CD4-positive, alpha-beta memory T cell (primary cell): ENCODE results near the gene CDCA7L. TPM values are rescaled to one million over a fixed set of nuclear protein-coding genes. Genes with fewer than 3 reads are reported as not detected.
"Not testable (repeated sequence)": the region's sequence is repeated elsewhere in the genome, so short reads cannot be mapped to it uniquely, and the experiment has no call there.

Source experiments
- CTCF ChIA-PET: fragments of 350-600 bp; sonication (Branson Sonifier 250); formaldehyde crosslinking; loops from one replicate; lab custom pipeline; 2021; ENCODE audit warnings: inconsistent platforms; ENCODE audit not compliant: partially characterized antibody; lab: Charles Lee
- POLR2A ChIA-PET: fragments of 350-600 bp; sonication (Branson Sonifier 250); formaldehyde crosslinking; loops from one replicate; lab custom pipeline; 2021; ENCODE audit not compliant: partially characterized antibody; lab: Charles Lee
- DNase-seq, 5 donors: peaks; one replicate each; pipeline versions ENCODE4 v3.0.0 to v3.0.0-alpha.2; 2020 to 2022; ENCODE audit warnings: mixed read lengths in 1 of 5
- H3K27ac ChIP-seq: one replicate; pipeline ENCODE4 v1.7.0; 2013; ENCODE audit warnings: low read depth, low read length
- H3K27me3 ChIP-seq: 2 replicates; pipeline ENCODE4 v1.7.0; 2013; ENCODE audit warnings: mild to moderate bottlenecking, low read length, moderate library complexity; ENCODE audit not compliant: insufficient read depth
- H3K36me3 ChIP-seq: 2 replicates; pipeline ENCODE4 v1.7.0; 2013; ENCODE audit warnings: mild to moderate bottlenecking, low read length, moderate library complexity; ENCODE audit not compliant: insufficient read depth
- H3K4me1 ChIP-seq: 2 replicates; pipeline ENCODE4 v1.7.0; 2013; ENCODE audit warnings: mild to moderate bottlenecking, low read length, moderate library complexity; ENCODE audit not compliant: insufficient read depth
- H3K4me3 ChIP-seq, 2 donors: one replicate each; pipeline ENCODE4 v1.7.0; 2013; ENCODE audit warnings: low read length in 2 of 2, mild to moderate bottlenecking in 1 of 2
- H3K9me3 ChIP-seq, 2 donors: one replicate each; pipeline ENCODE4 v1.7.0; 2013; ENCODE audit warnings: low read length in 2 of 2, control low read depth in 1 of 2; ENCODE audit not compliant: control insufficient read depth in 1 of 2
- H3K27ac Mint-ChIP-seq, 7 donors: one replicate each; pipeline ENCODE4 v1.8.0; 2020 to 2021; ENCODE audit warnings: mixed read lengths in 7 of 7, mild to moderate bottlenecking in 6 of 7, inconsistent platforms in 3 of 7, moderate library complexity in 3 of 7
- H3K27me3 Mint-ChIP-seq, 2 donors: one replicate each; pipeline ENCODE4 v1.8.0; 2020 to 2021; ENCODE audit warnings: mixed read lengths in 2 of 2
- H3K36me3 Mint-ChIP-seq, 2 donors: one replicate each; pipeline ENCODE4 v1.8.0; 2020 to 2021; ENCODE audit warnings: mixed read lengths in 2 of 2, inconsistent platforms in 1 of 2, mild to moderate bottlenecking in 1 of 2
- H3K4me1 Mint-ChIP-seq, 4 donors: one replicate each; pipeline ENCODE4 v1.8.0; 2020 to 2021; ENCODE audit warnings: mixed read lengths in 4 of 4, mild to moderate bottlenecking in 1 of 4
- H3K4me3 Mint-ChIP-seq, 8 donors: one replicate each; pipeline ENCODE4 v1.8.0; 2020 to 2021; ENCODE audit warnings: mixed read lengths in 8 of 8, mild to moderate bottlenecking in 7 of 8, moderate library complexity in 6 of 8, inconsistent platforms in 3 of 8
- H3K9me3 Mint-ChIP-seq, 8 donors: one replicate each; pipeline ENCODE4 v1.8.0; 2020 to 2021; ENCODE audit warnings: mixed read lengths in 8 of 8, mild to moderate bottlenecking in 5 of 8, inconsistent platforms in 3 of 8, moderate library complexity in 1 of 8
- intact Hi-C: fragments of 100-400 bp; cut with micrococcal nuclease; formaldehyde crosslinking; loops from one replicate; pipeline ENCODE4 v1.15.1; 2023
- polyA plus RNA-seq, 2 donors: library from polyadenylated mRNA; unstranded; fragments of 300-500 nt; fragmentation: Illumina TruSeq; gene quantifications; one replicate each; pipeline ENCODE4 v1.2.3, GENCODE V29; 2021
- total RNA-seq, 2 experiments: library from RNA; stranded (reverse); gene quantifications; one replicate each; pipeline ENCODE4 v1.2.3, GENCODE V29; 2021

The CDCA7L gene
- total and polyA plus RNA-seq, 4 experiments from 2014 or later: 10.4 to 19.6 (median 16.4) TPM

DNA sequence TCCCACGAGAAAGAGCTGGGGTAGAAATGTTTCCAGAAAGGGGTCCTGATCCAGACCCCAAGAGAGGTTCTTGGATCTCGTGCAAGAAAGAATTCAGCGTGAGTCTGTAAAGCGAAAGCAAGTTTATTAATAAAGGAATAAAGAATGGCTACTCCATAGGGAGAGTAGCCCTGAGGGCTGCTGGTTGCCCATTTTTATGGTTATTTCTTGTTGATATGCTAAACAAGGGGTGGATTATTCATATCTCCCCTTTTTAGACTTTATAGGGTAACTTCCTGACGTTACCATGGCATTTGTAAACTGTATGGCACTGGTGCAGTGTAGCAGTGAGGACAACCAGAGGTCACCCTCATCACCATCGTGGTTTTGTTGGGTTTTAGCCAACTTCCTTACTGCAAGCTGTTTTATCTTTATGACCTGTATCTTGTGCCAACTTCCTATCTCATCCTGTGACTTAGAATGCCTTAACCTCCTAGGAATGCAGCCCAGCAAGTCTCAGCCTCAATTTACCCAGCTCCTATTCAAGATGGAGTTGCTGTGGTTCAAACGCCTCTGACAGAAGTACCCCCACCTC, 80.0 kb downstream of the CDCA7L start:
- H3K36me3 ChIP-seq, H3K27ac Mint-ChIP-seq, H3K27me3 Mint-ChIP-seq, H3K36me3 Mint-ChIP-seq, POLR2A ChIA-PET, H3K27ac ChIP-seq, H3K27me3 ChIP-seq, H3K4me1 ChIP-seq, intact Hi-C loops, H3K9me3 Mint-ChIP-seq, H3K4me3 Mint-ChIP-seq, H3K4me3 ChIP-seq, H3K9me3 ChIP-seq, DNase-seq, H3K4me1 Mint-ChIP-seq: not testable (repeated sequence)
- CTCF ChIA-PET: interaction anchor here (0.6 kb wide), 1 partner anchor 1139 kb away, joined by 3 read pairs; no protein-coding TSS in a partner anchor

DNA sequence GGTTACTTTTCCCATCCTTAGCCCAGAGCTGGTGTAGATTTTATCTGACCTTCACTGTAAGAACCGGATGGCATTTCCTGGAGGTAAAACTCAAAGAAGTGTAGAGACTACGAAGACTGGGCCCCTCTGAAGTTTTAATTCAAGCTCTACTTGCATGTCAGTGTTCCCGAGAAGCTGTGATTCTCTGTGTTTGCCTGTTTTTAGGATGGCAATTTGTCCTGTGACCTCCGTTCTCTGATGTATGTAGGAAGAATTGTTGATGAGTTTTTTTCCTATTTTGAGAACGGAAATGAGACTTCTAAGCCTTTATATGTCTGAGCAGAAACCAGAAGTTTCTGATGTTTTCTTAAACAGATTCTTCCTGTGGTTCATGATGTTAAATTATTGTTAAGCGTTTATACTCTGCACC, 94.1 kb downstream of the CDCA7L start:
- no peaks in the 10 kb centered on the region for H3K9me3 ChIP-seq
- Mint-ChIP-seq H3K9me3 (peaks cover 0 to 5% (median 0%) of the 10 kb centered on the region in 8 donors), H3K4me3 (peak overlapping the region; percentile 56 to 83 (median 78)), H3K27me3 (peaks cover 0 to 6% of the 10 kb centered on the region in 2 donors), H3K4me1 (peaks cover 10 to 24% (median 18%) of the 10 kb centered on the region in 4 donors), H3K27ac (peak overlapping the region; percentile 73 to 95 (median 83)), H3K36me3 (no peaks in the 10 kb centered on the region)
- H3K27ac ChIP-seq: no peak overlapping the region
- ChIA-PET POLR2A (interaction anchor here (0.7 kb wide), 1 partner anchor 9 kb away, joined by 3 read pairs; no protein-coding TSS in a partner anchor), CTCF (interaction anchor here (1.1 kb wide), 1 partner anchor 10 kb away, joined by 4 read pairs; no protein-coding TSS in a partner anchor)
- no peaks in the 10 kb centered on the region for H3K36me3 ChIP-seq
- peaks cover 22% of the 10 kb centered on the region for H3K4me1 ChIP-seq
- intact Hi-C loops: loop anchor here (5.0 kb wide), 1 partner anchor 96 kb away; the partner anchor contains the start of gene CDCA7L
- DNase-seq: peak in 3 of 5 donors; percentile 2 to 10 (median 4)
- no peaks in the 10 kb centered on the region for H3K27me3 ChIP-seq
- no peak overlapping the region for H3K4me3 ChIP-seq
